Uterus (tissue), 4 donors: Measurements from ENCODE around the gene PSMD12. TPM values are rescaled to one million over a fixed set of nuclear protein-coding genes. Genes with fewer than 3 reads are reported as not detected.
"Not testable (repeated sequence)": the region's sequence is repeated elsewhere in the genome, so short reads cannot be mapped to it uniquely, and the experiment has no call there.

Source experiments
- DNase-seq, 2 donors: peaks; one replicate each; pipeline ENCODE4 v3.0.0-alpha.2; 2019 to 2020
- H3K27ac ChIP-seq, 2 donors: fragments of 200-600 bp; sonication (generic); 1 replicate in 1 of 2; 2 replicates in 1 of 2; pipeline ENCODE4 v1.5.1; 2016 to 2018
- H3K27me3 ChIP-seq, 2 donors: fragments of 200-600 bp; sonication (generic); one replicate each; pipeline ENCODE4 v1.5.1; 2018 to 2019; ENCODE audit warnings: control low read depth in 1 of 2
- H3K36me3 ChIP-seq, 2 donors: fragments of 200-600 bp; sonication (generic); one replicate each; pipeline ENCODE4 v1.5.1; 2019; ENCODE audit warnings: control low read depth in 1 of 2
- H3K4me1 ChIP-seq, 2 donors: fragments of 200-600 bp; sonication (generic); one replicate each; pipeline ENCODE4 v1.5.1; 2018 to 2019; ENCODE audit warnings: control low read depth in 1 of 2
- H3K4me3 ChIP-seq, 2 donors: fragments of 200-600 bp; sonication (generic); 1 replicate in 1 of 2; 2 replicates in 1 of 2; pipeline ENCODE4 v1.5.1; 2018 to 2019; ENCODE audit warnings: mild to moderate bottlenecking in 1 of 2
- H3K9me3 ChIP-seq, 2 donors: fragments of 200-600 bp; sonication (generic); one replicate each; pipeline ENCODE4 v1.5.1; 2019; ENCODE audit warnings: control low read depth in 1 of 2
- CTCF ChIP-seq, 4 experiments: fragments of 200-600 bp in 2 of 4; fragments of 450-650 bp in 2 of 4; sonication (generic) in 2 of 4; IDR thresholded peaks; one replicate each; pipeline ENCODE4 v1.5.1; 2016 to 2019; ENCODE audit warnings: antibody characterized with exemption in 4 of 4, mild to moderate bottlenecking in 2 of 4, moderate library complexity in 1 of 4
- POLR2A ChIP-seq, 2 donors: fragments of 450-650 bp; IDR thresholded peaks; one replicate each; pipeline ENCODE4 v1.6.1; 2016; ENCODE audit warnings: antibody characterized with exemption in 2 of 2, mild to moderate bottlenecking in 1 of 2, moderate library complexity in 1 of 2
- intact Hi-C: fragments of 100-400 bp; cut with DNase I; formaldehyde crosslinking; loops from one replicate; pipeline ENCODE4 v1.15.1; 2023; ENCODE audit warnings: low total_unique reads
- total RNA-seq, 4 donors: library from RNA; depleted of rRNA in 3 of 4; stranded (reverse); fragments of >200 nt in 3 of 4; gene quantifications; one replicate each; pipeline versions ENCODE4 v1.1.0 to v1.2.4, GENCODE V29; 2014 to 2023
- donor health status: DM: yes; HTN: yes; CAD: no.

PSMD12 gene
- total RNA-seq, 4 donors from 2014 or later, result 10.5 to 55.6 (median 24.9) TPM

GRCh38 chr17:67353929-67354574 lies 12.3 kb downstream of the PSMD12 start:
- intact Hi-C loops, result no loop called here
- Histone ChIP-seq H3K9me3 (no peaks in the 10 kb centered on the region), H3K27me3 (no peaks in the 10 kb centered on the region), H3K4me3 (no peak overlapping the region), H3K4me1 (no peaks in the 10 kb centered on the region), H3K36me3 (no peaks in the 10 kb centered on the region), H3K27ac (no peak overlapping the region)
- no peak for DNase-seq
- TF ChIP-seq POLR2A (IDR thresholded peaks at IDR 0.05), result no peak
- TF ChIP-seq CTCF (IDR thresholded peaks at IDR 0.05), result no peak

- H3K27me3 ChIP-seq, result no peaks in the 10 kb centered on the region
- H3K4me1 ChIP-seq, result no peaks in the 10 kb centered on the region
- no peak overlapping the region for H3K27ac ChIP-seq
- H3K36me3 ChIP-seq, result no peaks in the 10 kb centered on the region
- no peak for DNase-seq
- no peaks in the 10 kb centered on the region for H3K9me3 ChIP-seq
- intact Hi-C loops, result no loop called here
- no peak for TF ChIP-seq CTCF (IDR thresholded peaks at IDR 0.05)
- no peak overlapping the region for H3K4me3 ChIP-seq
Measured at GRCh38 chr17:67353161-67353560, 13.2 kb downstream of the PSMD12 start.

- Histone ChIP-seq H3K36me3 (no peaks in the 10 kb centered on the region), H3K27me3 (no peaks in the 10 kb centered on the region), H3K9me3 (no peaks in the 10 kb centered on the region), H3K4me3 (no peak overlapping the region), H3K27ac (no peak overlapping the region), H3K4me1 (no peaks in the 10 kb centered on the region)
- DNase-seq, result no peak
- TF ChIP-seq POLR2A (IDR thresholded peaks at IDR 0.05) (no peak), CTCF (IDR thresholded peaks at IDR 0.05) (no peak)
- intact Hi-C loops, result no loop called here
Measured at GRCh38 chr17:67349420-67349819, 17.0 kb downstream of the PSMD12 start.

GRCh38 chr17:67347826-67348225 lies 18.6 kb downstream of the PSMD12 start:
- no peaks in the 10 kb centered on the region for H3K9me3 ChIP-seq
- H3K27me3 ChIP-seq, result no peaks in the 10 kb centered on the region
- TF ChIP-seq CTCF (IDR thresholded peaks at IDR 0.05), result no peak
- TF ChIP-seq POLR2A (IDR thresholded peaks at IDR 0.05), result no peak
- H3K4me3 ChIP-seq, result no peak overlapping the region
- H3K27ac ChIP-seq, result no peak overlapping the region
- H3K36me3 ChIP-seq, result no peaks in the 10 kb centered on the region
- DNase-seq, result no peak
- H3K4me1 ChIP-seq, result no peaks in the 10 kb centered on the region
- intact Hi-C loops, result no loop called here

GRCh38 chr17:67343237-67343636 lies 23.1 kb downstream of the PSMD12 start:
- Histone ChIP-seq H3K4me1 (no peaks in the 10 kb centered on the region), H3K27ac (no peak overlapping the region), H3K9me3 (no peaks in the 10 kb centered on the region), H3K36me3 (no peaks in the 10 kb centered on the region), H3K4me3 (no peak overlapping the region), H3K27me3 (no peaks in the 10 kb centered on the region)
- no peak for DNase-seq
- TF ChIP-seq POLR2A (IDR thresholded peaks at IDR 0.05), result no peak
- no peak for TF ChIP-seq CTCF (IDR thresholded peaks at IDR 0.05)
- intact Hi-C loops, result no loop called here

- H3K36me3 ChIP-seq, H3K27ac ChIP-seq, DNase-seq, H3K4me3 ChIP-seq, H3K4me1 ChIP-seq, intact Hi-C loops, H3K9me3 ChIP-seq, H3K27me3 ChIP-seq: not testable (repeated sequence)
Measured at GRCh38 chr17:67338353-67338752, 28.0 kb downstream of the PSMD12 start.
